ENCODE results near the gene RACGAP1.

The RACGAP1 gene

DNA sequence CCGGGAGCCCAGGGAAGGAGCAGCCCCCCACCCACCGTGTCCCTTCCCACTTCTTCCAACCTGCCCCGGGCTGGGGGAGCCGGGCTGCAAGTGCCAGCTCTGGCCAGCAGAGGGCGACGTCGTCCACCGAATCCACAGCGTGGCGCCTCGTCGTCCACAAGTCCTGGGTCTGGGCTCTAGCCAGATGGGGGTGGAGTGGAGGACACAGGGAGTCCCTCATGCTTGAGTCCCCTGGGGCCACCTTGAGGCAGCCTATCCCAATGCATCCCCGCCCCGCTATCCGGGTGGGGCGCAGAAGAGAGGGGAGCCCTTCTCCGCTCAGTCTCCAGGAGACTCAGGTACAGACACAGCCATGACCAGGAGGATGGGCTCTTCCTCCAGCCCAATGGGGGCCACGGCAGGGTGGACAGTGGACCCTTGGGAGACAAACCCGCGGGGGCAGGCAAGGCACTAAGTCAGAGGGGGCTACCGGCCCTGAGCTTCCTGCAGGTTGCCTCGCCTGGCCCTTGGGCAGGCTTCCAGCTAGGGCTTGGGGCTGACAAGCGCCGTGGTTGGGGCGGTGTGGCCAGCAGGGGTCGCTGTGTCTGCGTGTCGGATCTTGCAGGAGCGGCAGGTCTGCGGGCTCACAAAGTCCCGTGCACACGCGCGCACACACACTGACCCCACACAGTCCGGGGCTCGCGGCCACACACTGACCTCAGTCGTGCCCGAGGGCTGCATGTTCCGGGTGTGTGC, 58.1 kb downstream of the RACGAP1 start:
- DNase-seq, result peak; percentile 92

DNA sequence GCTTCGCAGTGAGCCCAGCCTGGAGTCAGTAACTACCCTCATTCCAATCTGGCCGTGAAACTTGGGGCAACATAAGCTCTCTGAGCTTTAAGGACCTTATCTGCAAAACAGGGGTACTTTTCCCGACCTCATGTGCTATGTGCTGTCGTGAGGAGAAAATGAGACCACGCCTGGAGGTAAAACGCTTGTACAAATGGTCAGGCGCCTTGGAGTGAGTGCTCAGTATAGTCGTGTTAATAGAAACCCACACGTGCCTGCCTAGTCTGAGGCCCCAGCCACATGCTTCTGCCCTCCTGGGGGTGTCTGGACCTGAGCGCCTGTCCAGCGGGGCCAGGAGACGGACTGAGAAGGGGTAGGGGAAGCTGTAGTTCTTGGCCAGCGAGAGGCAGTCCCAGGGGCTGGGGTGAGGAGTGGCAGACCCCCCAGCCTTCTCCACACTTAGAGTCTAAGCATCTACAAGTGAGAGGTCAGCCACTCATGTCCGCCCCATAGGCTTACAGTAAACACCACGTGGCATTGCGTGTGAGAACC, 58.7 kb downstream of the RACGAP1 start:
- no peak for DNase-seq

DNA sequence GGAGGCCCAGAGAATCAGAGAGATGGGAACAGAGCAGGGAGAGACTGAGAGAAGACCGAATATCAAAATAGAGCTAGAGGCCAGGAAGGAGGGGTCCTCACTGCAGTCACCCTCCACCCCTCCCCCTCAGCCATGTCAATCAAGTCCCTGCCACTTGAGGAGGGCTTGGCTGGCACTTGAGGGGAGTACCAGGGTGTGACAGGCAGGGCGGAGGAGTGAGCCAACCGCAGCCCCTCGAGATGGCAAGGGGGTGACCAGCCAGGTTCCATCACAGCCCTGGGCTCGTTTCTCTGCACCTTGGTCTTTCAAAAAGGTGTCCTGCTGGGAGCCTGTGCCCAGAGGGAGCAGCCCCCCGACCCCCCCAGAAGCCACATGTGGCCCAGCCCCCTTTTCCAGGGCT, 59.5 kb downstream of the RACGAP1 start:
- no peak for DNase-seq

DNA sequence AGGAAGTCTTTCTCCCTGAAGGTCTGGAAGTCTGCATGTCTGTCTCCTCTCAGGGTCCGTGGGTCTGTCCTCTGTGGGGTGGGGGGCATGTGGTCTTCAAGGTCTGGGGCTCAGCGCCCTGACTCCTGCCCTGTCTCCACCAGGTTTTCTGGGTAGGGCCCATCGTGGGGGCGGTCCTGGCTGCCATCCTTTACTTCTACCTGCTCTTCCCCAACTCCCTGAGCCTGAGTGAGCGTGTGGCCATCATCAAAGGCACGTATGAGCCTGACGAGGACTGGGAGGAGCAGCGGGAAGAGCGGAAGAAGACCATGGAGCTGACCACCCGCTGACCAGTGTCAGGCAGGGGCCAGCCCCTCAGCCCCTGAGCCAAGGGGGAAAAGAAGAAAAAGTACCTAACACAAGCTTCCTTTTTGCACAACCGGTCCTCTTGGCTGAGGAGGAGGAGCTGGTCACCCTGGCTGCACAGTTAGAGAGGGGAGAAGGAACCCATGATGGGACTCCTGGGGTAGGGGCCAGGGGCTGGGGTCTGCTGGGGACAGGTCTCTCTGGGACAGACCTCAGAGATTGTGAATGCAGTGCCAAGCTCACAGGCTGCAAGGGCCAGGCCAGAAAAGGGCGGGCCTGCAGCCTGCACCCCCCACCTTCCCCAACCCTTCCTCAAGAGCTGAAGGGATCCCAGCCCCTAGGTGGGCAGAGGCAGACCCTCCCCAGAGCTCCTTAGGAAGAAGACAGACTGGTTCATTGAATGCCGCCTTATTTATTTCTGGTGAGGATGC, 60.3 kb downstream of the RACGAP1 start:
- DNase-seq, result no peak

DNA sequence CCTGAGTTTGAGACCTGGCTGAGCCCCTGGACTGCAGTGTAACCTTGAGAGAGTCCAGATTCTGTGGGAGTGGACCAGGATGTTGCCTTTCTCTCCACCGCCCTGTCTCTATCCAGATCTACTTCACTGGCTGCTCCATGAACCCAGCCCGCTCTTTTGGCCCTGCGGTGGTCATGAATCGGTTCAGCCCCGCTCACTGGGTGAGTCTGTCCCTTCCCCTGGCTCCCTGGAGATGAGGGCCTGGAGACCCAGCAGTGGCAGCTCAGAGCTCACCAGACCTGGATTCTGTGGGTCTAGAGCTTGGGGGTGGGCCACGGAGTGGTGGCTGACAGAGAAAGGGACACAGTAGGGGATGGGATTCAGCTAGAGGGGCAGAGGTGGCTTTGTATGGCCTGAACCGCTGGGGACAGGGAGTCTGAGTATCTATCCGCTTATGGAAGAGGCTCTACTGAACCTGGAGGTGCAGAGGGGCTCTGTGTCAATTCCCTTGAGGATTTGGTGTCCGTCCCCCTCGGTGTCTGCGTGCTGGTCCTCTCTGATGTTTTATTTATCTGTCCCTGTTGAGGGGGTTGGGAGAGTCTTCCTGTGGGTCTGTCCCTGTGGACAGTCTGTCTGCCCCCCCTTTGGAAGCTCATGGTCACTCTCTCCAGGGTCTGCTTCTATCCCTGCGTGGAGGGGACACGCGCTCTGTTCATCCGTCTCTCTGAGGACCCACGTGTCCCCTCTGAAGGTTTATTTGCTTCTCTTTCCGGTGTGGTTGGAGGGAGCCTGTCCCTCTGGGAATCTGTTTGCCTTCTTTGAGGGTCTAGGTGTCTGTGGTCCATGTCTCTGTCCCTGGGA, 61.1 kb downstream of the RACGAP1 start:
- no peak for DNase-seq

DNA sequence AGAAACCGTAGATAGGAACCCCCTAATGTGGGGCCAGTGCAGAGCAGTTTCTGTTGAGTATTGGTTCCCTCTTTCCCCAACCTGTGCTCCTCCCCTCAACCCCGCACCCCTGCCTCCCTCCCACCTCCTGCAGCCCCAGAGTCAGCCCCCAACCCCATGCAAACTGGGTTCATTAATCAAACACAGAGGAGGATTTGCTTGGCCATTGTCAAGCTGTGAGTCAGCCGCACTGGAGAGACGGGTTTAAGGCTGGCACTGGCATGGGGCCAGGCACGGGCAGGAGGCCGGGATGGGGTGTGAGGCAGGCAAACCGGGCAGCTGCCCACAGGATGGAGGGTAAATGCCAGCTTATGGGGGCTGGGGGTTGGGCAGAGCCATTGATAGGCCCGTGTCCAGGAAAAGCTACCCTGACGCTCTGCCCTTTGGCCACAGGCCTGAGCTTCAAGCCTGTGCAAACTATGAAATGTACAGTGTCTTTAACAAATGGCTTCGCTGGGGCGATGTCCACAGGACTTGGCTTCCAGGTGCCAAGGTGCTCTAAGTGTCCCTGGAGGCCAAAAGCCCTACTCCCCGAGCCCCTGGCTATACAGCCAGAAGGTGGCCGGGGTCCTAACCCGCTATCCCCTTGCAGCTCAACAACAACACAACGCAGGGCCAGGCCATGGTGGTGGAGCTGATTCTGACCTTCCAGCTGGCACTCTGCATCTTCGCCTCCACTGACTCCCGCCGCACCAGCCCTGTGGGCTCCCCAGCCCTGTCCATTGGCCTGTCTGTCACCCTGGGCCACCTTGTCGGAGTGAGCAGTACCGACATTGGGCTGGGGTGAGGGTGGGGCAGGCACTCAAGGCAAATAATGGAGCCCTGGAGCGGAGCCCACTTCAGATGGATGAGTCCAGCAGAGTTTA, 62.2 kb downstream of the RACGAP1 start:
- no peak for DNase-seq

DNA sequence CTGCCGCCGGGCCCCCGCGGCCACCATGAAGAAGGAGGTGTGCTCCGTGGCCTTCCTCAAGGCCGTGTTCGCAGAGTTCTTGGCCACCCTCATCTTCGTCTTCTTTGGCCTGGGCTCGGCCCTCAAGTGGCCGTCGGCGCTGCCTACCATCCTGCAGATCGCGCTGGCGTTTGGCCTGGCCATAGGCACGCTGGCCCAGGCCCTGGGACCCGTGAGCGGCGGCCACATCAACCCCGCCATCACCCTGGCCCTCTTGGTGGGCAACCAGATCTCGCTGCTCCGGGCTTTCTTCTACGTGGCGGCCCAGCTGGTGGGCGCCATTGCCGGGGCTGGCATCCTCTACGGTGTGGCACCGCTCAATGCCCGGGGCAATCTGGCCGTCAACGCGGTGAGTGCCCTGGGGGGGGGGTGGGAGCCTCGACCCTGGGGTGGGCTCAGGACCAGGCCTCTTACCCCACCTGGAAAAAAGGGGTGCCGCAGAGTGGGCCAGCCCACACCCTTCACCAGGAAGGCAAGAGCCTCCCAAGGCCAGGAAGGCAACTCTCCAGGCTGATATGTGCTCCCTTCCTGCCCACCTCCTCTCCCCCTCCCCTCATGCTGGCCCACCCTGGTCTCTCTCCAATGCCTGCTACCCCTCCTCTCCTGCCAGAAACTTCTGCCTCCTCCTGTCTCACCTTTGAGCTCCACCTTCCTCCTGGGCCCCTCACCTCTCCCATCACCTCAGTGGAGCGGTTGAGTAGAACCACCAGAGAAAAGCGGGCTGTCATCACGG, 63.1 kb downstream of the RACGAP1 start:
- DNase-seq, result no peak

DNA sequence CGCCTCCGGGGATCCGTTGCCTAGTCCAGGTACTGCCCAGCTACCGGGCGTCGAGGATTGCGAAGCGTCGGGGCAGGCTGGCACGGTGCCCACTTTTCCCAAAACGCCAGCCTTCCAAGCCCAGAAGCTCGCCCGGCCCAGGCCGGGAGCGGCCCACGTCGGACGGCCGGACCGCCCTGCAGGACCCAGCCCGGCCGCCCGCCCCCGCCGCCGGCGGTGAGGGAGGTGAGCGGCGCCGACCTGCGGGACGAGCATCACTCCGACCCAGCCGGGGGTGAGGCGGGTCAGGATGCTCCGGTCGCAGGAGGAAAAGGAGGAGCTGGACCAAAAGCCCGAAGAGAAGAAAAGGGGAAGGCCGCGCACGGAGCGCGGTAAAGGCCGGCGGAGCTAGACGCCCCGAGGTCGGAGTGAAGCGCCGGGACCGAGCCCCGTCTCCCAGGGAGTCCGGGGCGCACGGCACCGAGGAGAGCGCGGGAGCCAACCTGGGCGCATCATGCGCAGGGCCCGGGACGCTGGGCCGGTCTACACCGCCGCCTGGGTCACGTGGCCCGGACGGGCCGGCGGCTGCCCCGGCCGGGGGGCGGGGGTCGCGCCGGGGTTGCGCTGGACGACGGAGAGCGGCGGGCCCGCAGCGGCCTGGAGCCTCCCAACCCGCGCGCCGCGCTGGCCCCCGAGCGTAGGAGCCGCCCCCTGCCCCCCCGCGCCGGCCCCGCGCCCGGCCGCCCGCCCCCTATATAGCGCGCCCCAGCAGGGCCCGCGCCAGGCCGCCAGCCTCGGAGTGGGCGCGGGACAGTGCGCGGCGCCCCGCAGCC, 64.0 kb downstream of the RACGAP1 start, which contains the start of gene AQP5:
TSS of gene AQP5 (plus strand) at position 762 of the 812 bp plus-strand sequence. CDS start 146 bp downstream, outside the sequence.
- DNase-seq, result no peak

DNA sequence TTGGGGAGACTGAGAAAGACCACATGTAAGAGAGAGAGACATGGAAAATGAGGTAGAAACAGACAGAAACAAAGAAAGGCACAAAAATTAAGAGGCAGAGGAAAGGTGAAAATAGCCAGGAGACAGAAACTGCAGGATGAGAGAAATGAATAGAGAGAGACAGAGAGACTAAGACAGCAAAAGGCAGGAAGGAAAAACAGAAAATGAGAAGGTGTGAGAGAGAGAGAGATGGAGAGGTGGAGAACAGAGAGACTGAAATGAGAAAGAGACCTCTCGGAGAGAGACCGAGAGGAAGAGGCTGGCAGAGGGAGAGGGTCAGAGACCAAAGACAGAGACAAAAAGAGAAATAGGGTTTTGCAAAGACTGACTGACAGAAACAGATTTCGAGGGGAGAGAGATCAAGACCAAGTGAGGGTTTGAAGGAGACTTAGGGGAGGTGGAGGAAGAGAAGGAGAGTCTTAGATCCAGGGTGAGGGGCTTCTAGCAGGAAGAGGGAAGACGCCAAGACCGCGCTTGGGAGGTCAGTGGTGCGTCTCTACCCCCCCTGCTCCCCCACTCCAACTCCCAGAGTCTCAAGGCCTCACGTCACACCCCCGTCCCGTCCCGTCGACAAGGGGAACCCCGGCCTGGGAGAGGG, 64.7 kb downstream of the RACGAP1 start:
- DNase-seq, result no peak

DNA sequence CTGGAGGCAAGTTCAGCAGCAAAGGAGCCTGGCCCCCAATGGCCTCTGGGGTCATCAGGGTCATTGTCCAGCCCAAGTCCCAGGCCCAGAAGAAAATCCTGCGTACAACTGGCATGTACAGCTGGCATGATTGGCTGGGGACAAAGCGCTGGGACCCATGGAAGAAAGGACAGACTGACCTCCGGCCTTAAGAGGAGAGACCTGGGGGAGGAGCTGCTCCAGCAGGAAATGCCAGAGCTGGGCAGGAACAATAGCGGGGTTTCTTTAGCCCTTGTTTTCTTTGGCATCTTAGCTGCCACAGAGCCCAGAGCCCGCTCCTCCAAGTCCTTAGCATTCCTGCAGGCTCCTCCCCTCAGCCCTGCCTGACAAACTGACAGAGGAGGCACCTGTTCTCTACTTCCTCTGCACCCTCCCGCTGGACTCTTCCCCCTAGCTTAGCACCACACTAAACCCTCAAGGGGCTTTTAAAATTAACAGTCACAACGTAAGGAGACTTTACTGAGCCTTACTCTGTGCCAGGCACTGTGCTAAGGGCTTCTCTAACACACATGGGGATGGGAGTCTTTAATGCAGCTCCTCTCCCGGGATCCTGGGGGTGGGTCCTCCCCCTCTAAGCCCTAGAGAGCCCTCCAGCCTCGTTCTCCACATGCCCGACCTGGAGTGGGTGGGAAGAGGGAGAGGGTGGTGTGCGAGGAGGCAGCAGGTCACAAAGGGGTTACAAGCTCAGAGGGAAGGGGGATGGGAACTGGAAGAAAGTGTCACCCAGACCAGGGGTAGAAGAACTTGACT, 65.4 kb downstream of the RACGAP1 start:
- DNase-seq, result no peak

DNA sequence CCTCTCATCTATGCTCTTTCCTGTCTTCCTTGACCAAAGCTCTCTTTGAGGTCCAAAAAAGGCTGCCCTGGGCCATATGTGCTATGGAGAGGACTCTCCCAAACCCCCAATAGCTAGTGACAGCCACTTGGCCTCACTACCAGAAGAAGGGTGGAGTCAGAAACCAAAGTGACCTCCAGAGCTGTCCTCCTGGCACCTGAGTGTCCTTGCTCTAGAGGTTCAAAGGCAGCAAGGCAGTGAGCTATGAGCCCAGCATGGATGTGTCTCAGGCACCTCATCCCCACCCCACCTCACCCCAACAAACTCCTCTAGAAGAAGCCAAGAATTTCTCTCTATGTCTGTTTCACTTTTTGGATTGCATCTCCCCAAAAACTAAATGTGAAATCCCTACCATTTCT, 67.7 kb downstream of the RACGAP1 start:
- DNase-seq, result no peak

DNA sequence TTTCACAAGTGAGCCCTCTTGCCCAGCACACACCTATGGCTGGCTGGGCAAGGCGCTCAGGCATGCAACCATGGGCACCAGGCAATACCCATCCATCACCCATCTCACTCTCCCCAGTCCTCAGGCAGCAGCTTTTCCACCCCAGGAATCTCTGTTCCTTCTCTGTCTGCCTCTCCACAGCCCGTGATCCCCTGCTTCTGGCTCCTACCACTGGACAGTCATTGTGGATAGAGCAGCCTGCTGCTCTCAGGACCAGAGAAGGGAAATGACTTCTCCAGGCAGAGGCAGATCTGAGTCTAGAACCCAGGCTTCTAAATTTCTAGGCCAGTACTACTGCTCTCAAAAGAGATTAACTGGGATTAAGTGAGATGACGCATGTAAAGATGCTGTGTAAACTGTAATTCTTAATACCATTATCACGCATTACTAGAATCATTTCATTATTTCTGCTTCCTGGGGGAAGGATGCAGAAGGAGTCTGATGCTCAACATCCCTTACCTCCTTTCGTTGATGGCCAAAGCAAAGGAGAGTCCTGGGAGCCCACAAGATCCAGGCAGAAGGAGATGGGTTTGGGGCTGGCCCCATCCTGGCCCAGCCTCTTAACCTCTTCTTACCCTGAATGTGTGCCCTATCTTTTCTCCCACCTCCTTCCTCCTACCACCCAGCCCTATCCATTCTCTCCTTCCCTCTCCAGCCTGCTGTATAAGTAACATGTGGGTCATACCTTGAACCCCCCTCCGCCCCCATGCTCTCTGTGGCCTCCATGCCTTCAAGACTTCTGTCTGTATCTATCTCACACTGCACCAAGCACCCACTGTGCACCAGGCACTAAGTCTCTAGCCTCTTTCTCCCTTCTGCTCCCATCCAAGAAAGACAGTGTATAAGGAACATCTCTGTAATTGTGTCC, 68.4 kb downstream of the RACGAP1 start:
- DNase-seq, result no peak

DNA sequence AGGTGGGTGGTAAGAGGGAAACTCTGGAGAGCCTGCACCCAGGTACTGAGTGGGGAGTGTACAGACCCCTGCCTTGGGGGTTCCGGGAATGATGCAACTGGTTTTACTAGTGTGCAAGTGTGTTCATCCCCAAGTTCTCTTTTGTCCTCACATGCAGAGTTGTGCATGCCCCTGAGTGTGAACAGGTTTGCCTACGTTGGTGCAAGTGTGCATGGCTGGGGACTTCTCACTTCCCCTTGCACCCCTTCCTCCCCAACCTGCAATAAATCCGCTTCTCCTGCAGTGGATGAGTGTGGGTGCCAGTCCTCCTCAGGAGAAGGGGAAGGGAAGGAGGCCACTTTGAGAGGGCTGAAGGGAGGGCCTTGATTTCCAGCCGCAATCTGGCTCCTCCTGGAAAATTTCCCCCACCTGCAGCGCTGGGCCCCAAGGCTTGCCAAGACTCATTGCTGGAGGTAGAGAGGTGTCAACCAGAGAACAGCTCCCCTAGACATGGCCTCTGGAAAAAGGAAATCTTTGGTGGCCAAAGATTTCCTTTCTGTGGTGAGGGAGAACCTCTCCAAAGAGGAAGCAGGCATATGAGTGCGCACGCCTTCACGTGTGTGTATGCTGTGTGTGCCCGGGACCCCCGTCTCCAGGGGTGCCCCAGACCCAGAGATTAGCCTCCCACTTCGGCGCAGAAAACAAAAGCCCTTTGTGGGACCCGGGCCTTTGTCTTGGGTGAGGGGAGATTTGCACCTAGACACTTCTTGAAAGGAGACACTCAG, 69.2 kb downstream of the RACGAP1 start:
- no peak for DNase-seq

DNA sequence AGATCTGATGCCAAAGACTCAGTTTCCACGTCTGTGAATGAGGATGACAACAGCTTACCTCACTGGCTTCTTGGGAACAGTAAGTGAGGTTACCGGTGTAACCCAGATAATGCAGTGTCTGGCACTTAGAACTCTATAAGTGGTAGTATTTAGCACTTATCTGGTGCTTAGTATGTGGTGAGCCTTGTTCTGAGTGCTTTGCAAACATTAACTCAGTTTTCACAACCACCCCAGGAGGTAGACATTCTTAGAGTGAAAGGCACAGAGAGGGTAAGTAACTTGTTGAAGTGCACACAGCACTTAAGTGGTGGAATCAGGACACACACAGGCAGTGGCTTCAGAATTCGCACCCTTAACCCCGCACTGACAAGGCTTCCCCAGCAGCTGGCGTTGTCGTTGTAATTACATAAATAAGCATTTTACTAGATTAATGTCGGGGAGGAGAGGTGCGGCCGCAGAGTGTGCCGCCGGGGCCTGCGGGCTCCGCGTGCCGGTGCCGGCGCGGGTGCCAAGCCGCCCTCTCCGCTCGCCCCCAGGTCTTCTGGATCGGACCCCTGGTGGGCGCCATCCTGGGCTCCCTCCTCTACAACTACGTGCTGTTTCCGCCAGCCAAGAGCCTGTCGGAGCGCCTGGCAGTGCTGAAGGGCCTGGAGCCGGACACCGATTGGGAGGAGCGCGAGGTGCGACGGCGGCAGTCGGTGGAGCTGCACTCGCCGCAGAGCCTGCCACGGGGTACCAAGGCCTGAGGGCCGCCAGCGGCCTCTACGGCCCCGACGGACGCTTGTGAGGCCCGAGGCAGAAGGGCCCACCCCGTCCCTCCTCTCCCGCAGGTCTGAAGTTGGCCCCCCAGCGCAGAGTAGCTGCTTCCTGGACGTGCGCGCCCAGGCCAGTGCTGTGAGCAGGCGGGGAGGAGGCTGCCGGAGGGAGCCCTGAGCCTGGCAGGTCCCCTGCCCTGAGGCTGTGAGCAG, 70.1 kb downstream of the RACGAP1 start:
- no peak for DNase-seq

DNA sequence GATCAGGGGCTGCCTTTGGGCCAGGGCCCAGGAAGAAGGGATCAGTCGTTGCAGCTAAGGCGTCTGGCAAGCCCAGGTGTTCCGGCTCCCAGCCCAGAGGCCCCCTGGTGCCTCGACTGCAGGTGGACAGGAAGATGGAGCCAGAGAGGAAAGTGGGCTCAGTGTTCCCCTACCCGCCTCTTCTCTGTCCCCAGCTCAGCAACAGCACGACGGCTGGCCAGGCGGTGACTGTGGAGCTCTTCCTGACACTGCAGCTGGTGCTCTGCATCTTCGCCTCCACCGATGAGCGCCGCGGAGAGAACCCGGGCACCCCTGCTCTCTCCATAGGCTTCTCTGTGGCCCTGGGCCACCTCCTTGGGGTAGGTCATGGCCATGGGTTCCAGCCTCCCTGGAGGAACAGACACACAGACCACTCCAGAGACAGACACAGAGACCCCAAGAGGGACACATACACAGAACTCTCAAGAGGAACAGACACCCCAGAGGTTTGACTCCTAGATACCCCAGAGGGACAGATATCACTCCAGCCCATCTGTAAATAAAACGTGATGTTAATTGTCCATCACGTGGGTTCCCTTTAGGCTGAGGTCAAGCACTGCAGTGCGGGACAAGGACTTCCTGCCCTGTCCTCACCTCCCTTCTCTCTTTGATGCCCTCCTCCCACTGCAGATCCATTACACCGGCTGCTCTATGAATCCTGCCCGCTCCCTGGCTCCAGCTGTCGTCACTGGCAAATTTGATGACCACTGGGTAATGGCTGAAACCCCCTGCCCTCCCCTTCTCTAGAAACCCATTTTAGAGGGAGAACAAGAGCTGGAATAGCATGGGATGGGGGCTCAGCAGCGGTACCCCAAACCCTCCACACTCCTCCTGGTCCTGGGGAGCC, 71.1 kb downstream of the RACGAP1 start:
- no peak for DNase-seq
